Stimulated activated CD8-positive, alpha-beta memory T cell treated with anti-CD3 and anti-CD28 coated beads, Interleukin-15, amount 100 ng/mL, for 48 hours (primary cell): ENCODE data around the gene MTARC2.
A peak's percentile ranks its signal among the peaks of the same experiment; 100 is the strongest.
"Not testable (repeated sequence)": the region's sequence is repeated elsewhere in the genome, so short reads cannot be mapped to it uniquely, and the experiment has no call there.

Experiments
- DNase-seq, 2 donors: peaks; one replicate each; pipeline ENCODE4 v3.0.0-alpha.2; 2020; ENCODE audit warnings: low read depth in 2 of 2

MTARC2 gene

GRCh38 chr1:220732137-220732536 lies 16.0 kb upstream of the MTARC2 start:
- no peak for DNase-seq

DNA sequence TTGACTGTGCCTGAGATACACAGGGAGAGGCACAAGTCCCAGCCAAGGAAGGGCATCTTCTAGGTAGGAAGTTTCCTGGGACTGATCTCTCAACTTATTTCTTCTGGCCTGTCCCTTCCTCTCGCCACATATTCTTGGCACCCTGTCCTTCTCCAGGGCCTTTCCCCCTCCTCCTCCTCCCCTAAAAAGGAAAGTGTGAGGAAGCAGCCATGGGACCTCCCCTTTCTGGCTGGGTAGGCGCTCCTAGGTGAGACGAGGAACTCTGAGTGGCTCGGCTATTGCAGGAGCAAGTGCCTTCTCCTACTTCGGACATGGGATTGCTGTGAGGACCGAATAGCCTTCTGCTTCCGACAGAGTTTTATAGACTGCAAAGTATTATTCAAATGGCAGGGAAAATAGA lies 15.5 kb upstream of the MTARC2 start:
- DNase-seq = no peak

DNA sequence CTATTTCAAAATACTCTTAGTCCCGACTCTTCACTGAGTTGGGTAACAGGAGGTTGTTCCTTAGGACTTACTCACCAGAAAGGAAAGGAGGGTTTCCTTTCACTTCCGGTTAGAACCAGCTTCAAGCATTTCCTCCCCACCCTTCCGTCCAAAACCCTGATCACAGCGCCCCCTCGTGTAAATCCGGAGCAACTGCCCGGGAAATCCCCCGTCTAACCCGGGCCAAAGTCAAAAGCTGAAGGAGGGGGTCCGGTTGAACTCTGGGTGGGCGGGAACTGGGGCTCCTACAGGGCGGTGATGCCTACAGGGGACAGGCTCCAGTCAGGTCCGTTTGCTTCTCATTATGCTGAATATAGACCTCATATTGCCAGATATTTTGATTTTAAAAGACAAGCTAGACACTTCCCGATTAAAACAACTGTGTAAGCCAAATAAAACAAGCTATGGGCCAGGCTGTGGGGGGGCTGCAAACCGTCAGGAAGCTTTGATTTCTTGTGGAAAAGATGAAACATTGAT lies 15.0 kb upstream of the MTARC2 start:
- DNase-seq = peak; percentile 47 to 52

DNA sequence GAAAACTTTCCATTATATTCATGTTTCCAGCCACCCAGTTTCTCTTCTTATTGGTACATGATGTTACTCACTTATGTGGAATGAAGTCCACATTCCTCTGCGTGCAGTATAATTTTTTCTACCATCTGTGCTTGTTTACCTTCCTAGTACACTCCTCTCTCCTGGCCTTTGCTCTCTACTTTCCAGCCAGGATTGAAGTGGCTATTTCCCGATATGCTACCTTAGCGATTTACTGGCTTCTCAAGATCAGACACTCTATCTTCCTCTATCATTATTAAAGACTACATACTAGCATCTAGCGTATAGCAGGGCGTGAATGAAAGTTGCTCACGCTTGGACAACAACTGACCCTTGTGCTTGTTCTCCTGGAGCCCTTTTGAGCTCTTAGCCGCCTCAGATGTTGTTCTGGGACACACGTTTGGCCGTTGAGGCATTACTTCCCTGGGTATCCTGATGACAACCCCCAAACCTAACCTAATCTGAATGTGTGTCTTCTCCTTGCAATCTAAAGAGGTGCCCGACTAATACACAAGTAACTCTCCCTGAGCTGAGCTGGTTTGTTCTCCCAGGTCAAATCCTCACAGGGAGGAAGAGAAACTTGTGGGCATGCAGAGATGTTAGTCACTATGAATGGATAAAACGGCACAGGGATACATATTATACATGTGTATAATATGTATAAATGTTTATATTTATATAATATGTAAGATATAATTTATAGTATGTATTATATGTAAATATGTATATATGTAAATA lies 13.4 kb upstream of the MTARC2 start:
- no peak for DNase-seq

- DNase-seq = not testable (repeated sequence)
Measured at GRCh38 chr1:220736283-220736682, 11.8 kb upstream of the MTARC2 start.

DNA sequence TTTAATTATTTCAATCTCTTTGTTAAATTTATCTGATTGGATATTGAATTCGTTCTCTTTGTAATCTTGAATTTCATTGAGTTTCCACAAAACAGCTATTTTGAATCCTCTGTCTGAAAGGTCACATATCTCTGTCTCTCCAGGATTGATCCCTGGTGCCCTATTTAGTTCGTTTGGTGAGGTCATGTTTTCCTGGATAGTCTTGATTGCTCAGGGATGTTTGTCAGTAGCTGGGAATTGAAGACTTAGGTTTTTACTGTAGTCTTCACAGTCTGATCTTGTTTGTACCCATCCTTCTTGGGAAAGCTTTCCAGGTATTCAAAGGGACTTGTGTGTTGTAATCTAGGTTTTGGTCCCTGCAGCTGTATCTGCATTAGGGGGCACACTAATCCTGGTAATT lies 6.8 kb upstream of the MTARC2 start:
- DNase-seq = no peak

GRCh38 chr1:220741825-220742224 lies 6.3 kb upstream of the MTARC2 start:
- DNase-seq = no peak

- no peak for DNase-seq
Measured at GRCh38 chr1:220742520-220742919, 5.6 kb upstream of the MTARC2 start.

DNA sequence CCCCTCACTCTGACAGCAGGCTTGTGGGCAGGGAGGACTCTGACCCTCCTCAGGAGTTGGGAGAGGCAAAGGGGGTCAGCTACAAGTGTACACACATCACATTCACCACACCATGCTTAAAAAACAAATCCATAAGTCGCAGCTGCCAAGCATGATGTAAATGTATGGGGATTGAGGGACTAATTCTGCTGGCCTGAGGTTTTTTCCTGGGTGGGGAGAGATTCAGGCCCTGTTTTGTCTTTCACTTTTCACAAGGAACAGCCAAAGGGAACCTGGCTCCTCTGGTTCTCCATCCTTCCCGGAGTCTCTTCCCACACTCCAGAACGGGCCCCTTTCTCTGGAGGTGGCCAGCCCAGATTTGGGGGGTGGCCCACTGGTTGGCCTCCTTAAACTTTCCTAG lies 1.3 kb upstream of the MTARC2 start:
- DNase-seq = no peak

GRCh38 chr1:220747437-220748088 lies 559 bp upstream of the MTARC2 start:
- no peak for DNase-seq

DNA sequence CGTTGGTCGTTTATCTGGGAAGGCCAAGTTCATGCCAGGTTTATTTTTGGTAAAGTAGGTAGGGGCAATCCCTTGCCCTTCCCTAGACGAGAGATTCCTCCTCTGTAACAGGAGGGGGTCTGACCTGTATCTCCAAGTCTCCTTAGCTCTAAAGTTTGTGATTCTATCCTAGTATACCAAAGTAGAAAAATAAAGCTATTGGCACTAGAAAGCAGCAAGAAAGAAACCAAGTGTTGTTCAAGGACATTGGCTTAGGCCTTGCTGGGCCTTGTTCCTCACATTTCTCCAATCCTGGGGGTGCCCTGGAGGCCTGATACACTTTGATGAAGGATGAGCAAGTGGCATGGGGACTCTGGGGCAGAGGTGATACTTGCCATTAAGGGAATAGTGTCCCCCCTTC lies 814 bp downstream of the MTARC2 start:
- no peak for DNase-seq

- DNase-seq = no peak
Measured at GRCh38 chr1:220750131-220750515, 2.0 kb downstream of the MTARC2 start.

DNA sequence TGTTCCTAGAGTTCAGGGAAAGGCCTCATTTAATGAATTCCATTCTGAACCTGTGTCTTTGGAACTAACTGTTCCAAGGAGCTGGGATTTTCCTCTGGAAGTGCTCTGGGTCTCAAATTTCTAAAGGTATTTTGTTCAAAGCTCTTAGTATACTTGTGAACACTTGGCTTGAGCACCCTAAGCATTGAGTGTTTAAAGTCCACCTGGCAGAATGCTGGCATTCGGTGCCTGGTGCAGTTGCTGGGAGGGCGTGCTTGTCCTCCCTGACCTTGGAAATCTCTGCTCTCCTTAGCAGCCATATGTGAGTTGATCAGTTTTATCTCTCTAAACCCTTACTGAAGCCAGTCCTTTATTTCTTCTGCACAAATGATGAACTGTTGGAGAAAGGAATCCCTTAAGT lies 3.0 kb downstream of the MTARC2 start:
- no peak for DNase-seq

DNA sequence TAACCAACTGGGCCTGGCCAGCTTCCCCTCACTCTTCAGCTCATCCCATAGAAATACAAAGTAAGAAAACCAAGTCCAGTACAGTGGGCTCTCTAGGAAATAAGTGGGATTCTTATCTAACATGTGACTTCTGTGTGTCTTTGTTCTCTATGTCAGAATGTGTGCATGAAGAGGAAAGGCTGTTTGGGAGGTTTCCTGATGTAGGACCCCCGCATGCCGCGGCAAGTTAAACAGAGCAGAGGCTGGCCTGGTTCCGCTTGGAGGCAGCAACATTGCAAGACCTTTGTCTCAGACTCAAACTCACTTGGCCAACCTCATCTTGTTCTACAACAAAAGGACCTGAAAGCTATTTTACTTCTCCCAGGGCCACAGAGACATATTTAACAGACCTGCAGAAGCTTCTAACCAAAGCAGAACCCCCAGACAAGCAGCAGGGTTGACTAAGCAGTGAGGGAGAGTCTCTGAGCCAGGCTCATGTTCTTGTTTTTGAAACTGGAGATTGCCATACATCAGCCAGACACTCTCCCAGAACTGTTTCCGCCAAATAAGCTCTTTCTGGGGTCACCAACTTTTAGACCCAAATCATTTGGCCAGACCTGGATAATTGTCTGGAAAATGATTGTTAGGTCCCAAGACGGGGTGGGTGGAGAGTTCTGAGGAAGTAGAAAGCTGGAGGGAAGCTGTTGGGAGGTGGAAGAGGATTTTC lies 6.2 kb downstream of the MTARC2 start:
- no peak for DNase-seq

GRCh38 chr1:220754918-220755295 lies 6.8 kb downstream of the MTARC2 start:
- no peak for DNase-seq

- no peak for DNase-seq
Measured at GRCh38 chr1:220755309-220755708, 7.2 kb downstream of the MTARC2 start.

GRCh38 chr1:220757441-220757840 lies 9.3 kb downstream of the MTARC2 start:
- no peak for DNase-seq

GRCh38 chr1:220759147-220759546 lies 11.0 kb downstream of the MTARC2 start:
- DNase-seq = no peak

DNA sequence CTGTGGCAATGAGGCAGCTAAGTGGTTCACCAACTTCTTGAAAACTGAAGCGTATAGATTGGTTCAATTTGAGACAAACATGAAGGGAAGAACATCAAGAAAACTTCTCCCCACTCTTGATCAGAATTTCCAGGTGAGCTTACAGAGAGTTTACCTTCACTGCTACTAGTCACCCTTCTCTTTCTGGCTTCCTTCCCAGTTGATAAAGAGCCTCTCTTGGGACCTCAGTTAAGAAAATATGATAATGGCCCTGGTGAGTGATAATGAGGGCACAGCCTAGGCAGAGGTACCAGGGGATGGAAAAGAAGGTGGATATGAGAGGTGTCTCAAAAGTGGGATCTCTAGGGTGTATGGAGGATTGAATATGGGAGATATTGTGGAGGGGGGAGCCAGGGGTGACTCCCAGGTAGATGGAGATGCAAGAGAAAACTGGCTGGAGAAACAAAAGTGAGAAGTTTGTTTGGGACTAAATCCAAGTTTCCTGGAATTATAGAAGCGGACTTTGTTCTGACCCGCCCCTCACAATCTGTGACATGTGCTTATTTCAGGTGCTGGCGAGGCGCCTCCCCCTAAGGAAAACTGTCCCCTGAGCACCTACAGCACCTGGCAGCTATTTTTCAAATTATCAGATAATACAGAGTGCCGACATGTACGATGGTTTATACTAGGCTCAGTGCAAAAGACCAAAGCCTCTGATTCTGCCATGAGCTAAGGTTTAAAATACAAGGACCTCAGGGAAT lies 13.7 kb downstream of the MTARC2 start:
- DNase-seq = no peak

- DNase-seq = no peak
Measured at GRCh38 chr1:220764757-220765156, 16.6 kb downstream of the MTARC2 start.

- DNase-seq = no peak
Measured at GRCh38 chr1:220767312-220768125, 19.4 kb downstream of the MTARC2 start.
